Left renal pelvis (tissue), 4 donors: Measurements from ENCODE around the gene GFRA3. TPM values are rescaled to one million over a fixed set of nuclear protein-coding genes. Genes with fewer than 3 reads are reported as not detected.
"Not testable (repeated sequence)": the region's sequence is repeated elsewhere in the genome, so short reads cannot be mapped to it uniquely, and the experiment has no call there.

ENCODE experiments used
- DNase-seq, 4 donors: peaks; one replicate each; pipeline ENCODE4 v3.0.0-alpha.2; 2013; ENCODE audit warnings: low read depth in 4 of 4, low spot score in 3 of 4
- polyA plus RNA-seq, 4 donors: library from polyadenylated mRNA; unstranded; fragments of 120-200 nt; gene quantifications; one replicate each; pipeline ENCODE4 v1.2.1, GENCODE V29; 2013; ENCODE audit not compliant: insufficient read length in 4 of 4

GFRA3 gene, protein sequence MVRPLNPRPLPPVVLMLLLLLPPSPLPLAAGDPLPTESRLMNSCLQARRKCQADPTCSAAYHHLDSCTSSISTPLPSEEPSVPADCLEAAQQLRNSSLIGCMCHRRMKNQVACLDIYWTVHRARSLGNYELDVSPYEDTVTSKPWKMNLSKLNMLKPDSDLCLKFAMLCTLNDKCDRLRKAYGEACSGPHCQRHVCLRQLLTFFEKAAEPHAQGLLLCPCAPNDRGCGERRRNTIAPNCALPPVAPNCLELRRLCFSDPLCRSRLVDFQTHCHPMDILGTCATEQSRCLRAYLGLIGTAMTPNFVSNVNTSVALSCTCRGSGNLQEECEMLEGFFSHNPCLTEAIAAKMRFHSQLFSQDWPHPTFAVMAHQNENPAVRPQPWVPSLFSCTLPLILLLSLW
- polyA plus RNA-seq, result 1 to 10 TPM; 2.7 to 6.6 (median 5.5) TPM

DNA sequence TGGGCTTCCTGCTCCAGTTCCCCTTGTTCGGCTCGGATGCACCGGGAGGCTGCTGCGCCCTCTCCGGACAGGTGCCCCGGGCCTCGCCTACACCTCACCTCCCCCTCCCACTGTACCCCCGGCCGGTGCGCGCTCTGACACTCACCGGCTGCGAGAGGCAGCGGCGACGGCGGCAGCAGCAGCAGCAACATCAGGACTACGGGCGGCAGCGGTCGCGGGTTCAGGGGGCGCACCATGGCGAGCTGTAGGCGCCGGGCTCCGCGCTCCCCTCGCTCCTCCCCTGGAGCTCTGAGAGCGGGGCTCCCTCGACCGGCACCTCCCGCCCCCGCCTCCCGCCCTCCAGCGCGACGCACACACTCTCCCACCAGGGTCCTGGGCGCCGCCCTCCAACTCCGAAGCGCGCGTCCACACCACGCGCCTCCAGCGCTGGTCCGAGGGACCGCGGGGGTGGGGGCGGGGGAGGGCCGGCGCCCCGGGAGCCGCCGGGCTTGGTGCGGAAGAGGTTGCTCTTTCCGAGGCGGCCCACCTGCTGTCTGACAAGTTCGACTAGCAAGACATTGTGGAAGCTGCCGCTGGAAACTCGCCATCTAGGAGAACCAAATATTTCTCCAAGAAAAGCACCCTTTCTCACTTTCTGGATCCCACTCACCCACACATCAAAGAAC, at the start of gene GFRA3:
Gene GFRA3 (minus strand): TSS at position 433 of the 665 bp plus-strand sequence. CDS start 197 bp downstream, at position 236.
- DNase-seq, result peak in 1 of 4 donors; percentile 21

DNA sequence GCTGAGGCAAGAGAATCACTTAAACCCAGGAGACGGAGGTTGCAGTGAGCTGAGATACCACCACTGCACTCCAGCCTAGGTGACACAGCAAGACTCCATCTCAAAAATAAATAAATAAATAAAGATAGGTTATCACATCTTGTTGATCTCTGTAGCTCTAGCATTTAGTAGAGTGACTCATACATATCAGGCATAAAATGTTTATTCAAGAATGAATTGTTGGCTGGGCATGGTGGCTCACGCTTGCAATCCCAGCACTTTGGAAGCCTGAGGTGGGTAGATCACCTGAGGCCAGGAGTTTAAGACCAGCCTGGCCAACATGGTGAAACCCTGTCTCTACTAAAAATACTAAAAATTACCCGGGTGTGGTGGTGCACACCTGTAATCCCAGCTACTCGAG, 43.8 kb upstream of the GFRA3 start:
- DNase-seq, result not testable (repeated sequence)

DNA sequence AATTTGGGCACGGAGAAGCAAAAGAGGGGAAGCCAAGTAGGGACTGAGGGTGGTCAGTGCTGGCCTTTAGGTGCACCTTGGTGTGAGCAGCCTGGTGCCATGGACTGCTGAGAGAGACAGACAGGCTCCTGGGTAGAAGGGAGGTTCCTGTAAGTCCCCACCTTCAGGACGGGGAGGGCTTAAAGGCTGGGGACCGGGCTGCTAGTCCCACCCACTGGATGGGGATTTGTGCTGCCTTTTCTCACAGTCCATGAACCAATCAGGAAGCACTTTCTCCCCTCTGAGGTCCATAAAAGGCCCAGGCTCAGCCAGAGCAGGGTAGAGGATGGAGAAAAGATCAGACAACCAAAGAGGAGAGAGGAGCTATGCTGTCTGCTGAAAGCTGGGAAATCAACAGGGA, 41.9 kb upstream of the GFRA3 start:
- no peak for DNase-seq

DNA sequence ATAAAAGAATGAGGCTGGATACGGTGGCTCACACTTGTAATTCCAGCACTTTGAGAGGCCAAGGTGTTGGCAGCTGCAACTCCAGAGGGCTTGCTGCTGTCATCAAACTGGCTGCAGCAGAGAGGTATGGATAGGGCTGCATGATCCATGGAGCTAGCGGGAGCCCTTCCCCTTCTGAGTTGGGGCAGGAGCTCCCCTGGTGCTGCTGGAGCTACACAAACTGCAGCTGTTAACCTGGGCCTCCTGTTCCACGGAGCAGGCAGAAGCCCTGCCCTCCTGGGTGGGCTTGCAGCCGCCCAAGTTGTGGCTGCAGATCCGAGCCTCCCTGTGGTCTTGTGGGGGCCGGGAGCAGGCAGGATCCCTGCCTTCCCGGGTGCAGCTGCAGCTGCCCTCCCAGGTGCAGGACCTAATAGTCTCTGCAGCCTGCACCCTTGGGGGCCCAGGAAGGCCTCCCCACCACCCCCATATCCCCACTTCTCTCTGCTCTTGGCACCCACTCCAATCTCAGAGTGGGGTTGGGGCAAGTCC, 41.4 kb upstream of the GFRA3 start:
- DNase-seq, result no peak

DNA sequence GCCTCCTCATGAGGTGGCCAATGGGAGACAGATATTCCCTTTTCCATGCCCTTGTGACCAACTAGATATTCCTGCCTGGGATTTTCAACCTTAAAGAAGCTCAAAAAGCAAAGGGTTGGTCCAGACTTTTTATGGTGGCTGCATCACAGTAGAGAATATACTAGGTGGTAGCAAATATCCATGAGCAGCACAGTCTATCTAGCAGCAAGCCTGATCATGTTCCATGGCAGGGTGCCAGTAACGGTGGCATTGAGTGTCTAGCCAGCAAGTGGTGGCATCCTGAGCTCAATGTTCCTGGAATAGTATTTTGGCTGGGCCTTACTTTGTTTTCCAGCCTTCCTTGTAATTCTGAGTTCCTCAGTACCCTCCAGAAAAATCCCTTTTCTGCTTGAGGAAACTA, 31.4 kb upstream of the GFRA3 start:
- DNase-seq, result no peak

DNA sequence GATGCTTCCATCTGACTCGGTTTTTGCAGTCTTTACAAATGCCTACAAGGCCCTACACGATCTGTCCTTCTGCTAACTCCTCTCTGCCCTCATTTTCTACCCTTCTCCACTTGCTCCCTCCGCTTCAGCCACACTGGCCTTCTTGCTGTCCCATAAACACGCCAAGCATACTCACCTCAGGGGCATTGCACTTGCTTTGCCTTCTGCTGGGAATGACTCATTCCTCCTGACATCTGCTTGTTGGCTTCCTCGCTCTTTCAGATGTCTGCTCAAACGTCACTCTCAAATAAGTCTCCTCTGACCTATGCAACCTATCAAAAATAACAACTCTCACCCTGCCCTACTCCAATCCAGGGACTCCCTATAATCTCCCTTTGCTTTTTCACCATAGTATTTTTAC, 29.0 kb upstream of the GFRA3 start:
- DNase-seq, result no peak

DNA sequence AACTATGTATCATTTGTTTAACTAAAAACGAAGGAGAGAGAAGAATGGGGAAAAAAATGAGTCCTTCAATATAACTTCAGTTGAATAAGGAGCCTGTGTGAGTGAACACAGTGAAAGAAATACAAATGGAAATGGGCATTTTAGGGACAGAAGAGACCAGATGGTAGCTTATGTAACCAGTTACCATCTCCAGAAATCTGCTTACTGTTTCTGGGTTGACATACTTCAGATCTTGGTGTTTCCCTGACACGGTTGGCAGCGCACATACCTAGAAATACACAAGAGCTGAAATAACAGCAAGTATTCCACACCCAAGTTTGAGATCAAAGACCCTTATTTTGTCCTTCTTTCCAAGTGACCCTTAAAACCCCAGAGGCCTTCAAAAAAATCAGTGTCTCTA, 14.9 kb upstream of the GFRA3 start:
- DNase-seq, result no peak

DNA sequence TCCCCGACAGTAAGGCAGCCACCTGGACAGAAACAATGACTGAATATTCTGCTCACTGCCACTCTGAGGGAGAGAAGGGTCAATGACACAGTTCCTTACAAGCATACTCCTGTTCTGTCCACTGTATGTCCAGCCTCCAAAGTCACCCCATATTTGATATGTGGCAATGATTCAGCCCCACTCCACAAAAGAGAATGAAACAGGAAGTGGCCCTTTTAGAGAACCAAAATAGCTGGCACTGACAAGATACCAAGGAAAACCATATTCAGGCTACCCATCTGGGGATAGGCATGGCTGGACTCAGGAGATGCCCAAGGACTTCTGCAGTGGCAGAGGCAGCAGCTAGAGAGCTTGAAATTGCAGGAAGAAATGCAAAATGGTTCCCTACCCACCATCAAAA, 12.8 kb upstream of the GFRA3 start:
- no peak for DNase-seq

DNA sequence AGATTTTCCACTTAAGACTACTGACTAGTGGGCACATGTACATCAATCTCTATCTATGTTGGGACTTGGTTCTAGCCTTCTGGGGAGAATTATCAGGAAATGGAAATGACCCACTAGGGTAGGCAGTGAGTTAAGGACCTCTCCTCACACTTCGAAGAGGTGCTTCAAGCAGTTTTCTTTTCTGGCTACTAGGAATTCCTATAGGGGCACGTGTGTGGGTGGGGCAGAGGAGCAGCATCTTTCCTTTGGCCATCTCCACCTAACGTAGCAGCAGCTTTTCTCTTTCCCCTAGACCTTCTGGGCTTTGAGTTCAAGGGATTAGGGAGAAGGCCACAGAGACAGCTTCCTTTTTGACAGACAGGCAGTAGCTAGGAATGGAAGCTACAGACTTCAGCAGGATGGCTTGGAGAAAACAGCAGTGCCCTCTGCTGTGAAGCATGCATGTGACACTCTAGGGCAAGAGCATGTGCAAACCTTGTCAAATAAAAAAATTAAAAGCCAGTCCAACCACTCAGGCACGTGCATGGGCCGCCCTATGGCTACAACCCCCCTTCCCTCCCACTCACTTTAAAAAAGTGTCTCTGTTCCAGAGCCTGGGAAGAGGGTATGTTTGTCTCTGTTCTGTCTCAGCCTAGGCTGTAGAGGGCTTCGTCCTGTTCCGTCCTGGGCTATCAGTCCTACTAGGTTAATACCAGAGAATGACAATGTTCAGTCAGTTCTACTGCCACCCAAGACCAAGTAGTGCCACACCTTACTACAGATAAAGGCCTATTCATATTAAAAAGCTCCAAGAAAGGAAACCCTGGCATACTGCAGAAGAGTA, 8.7 kb upstream of the GFRA3 start:
- peak in 1 of 4 donors; percentile 21 for DNase-seq

DNA sequence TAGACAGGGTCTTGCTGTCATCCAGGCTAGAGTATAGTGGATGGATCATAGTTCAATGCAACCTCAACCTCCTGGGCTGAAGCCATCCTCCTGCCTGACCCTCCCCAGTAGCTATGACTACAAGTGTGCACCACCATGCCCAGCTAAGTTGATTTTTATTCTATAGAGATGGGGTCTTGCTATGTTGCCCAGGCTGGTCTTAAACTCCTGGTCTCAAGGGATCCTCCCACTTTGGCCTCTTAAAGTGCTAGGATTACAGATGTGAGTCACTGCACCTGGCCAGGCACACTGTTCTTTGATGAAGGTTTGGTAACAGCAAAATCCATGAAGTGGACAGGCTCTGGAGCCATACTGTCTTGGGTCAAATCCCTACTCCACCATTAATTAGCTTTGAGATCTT, 6.5 kb upstream of the GFRA3 start:
- DNase-seq, result no peak

DNA sequence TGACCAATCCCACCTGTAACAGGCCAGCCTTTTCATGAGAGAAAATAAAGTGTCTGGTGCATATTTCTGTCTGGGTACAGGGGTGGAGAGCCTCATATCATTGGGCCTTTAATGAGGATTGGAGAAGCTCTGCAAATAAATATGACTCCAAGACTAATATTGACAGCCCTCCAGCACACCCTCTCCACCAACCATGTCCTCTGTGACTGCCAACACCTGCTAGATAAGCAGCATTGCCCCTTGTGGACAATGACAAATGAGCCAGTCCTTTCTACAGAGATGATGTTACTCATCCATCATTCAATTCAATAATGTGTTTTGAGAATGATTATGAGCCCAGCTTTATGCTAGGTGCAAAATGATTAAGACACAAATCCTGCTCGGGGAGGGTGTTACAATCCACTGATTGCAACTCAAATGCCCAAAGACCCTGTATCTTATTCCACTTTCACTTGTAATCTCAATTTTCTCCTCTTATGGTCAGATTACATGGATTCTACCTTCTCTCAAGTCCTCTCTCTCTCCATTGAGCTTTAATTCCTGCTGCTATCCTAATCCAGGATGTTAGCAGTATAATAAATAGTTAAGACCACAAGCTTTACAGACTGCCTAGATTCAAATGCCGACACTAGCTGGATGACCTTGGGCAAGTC, 2.1 kb upstream of the GFRA3 start:
- no peak for DNase-seq

DNA sequence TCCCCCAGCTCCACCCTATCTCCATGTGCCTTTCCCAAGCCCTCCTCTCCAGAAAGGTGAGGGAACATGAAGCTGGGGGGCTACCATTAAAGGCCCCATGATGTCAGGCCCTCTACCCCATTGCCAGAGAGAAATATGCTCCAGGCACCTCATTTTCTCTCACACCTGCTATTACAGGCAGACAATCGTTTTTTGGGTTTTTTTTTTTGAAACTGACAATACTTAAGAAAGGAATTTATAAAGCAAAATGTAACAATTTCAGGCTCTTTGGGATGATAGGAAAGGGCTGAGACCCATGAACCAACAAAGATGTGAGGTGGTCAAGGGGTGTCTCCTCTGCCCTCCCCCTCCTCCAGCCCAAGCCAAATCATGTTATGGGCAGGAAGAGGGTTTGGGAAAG, 1.5 kb upstream of the GFRA3 start:
- no peak for DNase-seq

DNA sequence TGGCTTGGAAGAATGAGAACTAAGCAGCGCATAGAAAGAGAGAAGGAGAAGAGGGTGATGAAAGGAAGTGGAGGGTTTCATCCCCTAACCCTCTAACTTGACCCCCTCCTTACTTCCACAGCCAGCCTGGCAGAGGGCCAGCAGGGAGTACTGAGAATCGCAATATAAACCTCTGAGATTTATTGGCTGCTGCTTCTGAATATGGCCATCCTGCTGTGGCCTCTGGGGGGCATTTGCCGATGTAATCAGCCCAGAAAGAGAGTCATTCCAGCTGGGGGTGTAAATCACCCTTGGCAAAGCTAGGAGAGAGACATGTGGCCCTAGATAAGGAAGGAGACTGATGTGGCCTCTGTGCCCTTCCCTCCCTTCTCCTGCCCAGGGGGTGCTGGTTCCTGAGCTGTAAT, 960 bp upstream of the GFRA3 start:
- DNase-seq, result peak in 1 of 4 donors; percentile 33

DNA sequence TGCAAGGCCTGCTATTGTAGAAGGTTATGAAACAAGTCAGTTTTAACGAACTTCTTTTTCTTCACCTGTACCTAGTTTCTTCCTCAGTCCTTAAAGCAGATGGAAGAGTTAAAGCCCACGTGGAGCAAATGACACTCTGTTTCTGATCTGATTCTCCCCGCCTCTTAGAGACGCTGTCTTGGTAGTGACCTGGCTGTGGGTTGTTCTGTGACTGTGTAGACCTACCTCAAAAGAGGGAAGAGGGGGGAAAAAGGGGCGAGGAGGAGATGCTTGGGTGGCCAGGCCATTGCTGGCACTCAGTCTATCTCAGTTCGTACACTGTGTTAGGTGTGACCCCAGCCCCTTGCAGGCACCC, 610 bp downstream of the GFRA3 start:
- no peak for DNase-seq

DNA sequence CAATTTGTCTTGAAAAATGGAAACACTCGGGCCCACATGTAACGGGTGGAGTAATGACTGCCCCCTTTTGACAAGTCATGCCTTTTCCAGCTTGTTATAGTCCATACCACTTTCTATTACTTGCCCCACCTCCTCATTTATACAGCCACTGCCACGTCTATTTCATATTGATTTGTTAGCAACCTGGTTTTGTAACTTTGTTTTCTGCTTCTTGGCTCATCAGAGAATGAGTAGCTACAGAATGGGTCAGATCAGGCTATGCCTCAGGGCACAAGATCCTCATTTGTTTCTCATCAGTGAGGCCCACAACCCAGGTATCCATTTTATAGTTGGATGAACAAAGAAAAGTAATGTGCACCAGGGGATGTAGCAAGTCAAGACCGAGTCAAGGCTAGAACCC, 1.7 kb downstream of the GFRA3 start:
- no peak for DNase-seq

DNA sequence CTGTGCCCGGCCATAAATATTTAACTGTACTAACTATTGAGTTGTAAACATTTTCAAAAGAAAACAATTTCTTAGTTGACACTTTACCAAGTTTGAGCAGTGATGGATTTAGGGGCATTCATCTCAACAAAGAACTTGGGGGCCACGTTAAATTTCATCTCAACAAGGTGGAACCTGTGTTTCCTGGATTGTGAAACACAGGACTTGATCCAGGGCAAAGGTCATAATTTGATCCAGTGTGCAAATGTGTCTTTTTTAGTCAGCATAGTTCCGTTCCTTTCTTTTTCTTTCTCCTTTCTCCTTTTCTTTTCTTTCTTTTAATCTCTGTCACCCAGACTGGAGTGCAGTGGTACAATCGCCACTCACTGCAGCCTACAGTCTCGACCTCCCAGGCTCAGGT, 3.1 kb downstream of the GFRA3 start:
- no peak for DNase-seq

DNA sequence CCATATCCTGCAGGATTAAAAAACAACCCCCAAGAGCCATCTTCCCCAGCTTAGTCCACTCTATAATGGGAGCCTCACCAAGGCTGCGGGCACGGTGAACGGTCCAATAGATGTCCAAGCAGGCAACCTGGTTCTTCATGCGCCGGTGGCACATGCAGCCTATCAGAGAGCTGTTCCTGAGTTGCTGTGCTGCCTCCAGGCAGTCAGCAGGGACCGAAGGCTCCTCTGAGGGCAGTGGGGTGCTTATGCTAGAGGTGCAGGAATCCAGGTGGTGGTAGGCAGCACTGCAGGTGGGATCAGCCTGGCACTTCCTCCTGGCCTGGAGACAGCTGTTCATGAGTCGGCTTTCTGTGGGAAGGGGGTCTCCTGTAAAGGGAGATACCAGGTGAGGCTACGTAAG, 10.2 kb downstream of the GFRA3 start:
- DNase-seq, result no peak

DNA sequence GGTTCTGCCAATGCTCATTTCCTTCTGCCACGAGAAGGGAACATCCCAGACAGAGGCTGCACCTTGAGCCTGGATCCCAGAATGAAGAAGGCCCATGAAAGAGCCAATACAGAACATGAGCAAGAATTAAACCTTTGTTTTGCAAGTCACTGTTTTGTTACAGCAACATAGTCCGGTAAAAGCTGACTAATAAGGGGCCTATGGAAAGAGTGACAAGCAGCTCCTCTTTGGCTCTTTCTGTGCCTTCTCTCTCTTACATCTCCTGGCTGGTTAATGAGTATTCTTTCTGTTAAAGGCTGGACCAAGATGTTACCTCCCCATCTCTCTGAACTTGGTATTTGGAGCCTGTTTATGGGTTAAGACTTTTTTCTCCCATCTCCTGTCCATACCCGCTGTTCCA, 10.8 kb downstream of the GFRA3 start:
- DNase-seq, result no peak

DNA sequence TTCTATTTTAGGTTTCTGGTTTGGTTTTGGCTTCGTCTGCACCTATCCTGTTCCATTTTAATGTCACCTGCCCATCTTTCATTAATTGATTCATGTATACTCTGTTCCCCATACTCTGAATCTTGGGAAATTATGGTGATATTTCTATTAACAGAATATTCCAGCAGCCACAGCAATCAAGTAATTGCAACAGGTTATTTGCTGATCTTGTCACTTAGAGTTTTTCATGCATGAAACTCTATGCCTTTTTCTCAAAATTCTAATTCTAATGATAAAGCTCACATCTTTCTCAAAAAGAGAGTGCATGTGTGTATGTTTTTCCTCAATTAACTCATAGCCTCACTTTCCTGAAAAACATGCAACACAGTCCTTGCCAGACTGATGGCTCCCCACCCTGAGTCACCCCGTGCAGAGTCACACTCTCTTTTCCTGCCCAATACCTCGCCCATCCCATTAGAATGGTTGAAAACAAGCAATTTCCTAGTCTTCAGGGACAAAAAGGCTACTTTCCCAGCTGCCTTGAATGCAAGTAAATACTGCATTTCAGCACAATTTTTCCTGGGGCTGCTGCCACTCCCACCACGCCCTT, 15.6 kb downstream of the GFRA3 start:
- no peak for DNase-seq

DNA sequence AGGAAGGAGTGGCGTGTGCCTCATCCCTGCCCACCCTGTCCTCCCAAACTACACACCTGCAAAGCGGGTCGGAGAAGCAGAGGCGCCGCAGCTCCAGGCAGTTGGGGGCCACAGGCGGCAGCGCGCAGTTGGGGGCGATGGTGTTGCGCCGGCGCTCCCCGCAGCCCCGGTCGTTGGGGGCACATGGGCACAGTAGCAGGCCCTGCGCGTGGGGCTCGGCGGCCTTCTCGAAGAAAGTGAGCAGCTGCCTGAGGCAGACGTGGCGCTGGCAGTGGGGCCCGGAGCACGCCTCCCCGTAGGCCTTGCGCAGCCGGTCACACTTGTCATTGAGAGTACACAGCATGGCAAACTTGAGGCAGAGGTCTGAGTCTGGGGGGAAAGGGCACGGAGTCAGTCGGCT, 16.8 kb downstream of the GFRA3 start:
- no peak for DNase-seq
